ENCODE data around the gene TRMT1. TPM values are rescaled to one million over a fixed set of nuclear protein-coding genes. Genes with fewer than 3 reads are reported as not detected.

Gene TRMT1
- total RNA-seq, 2 experiments from 2014 or later, result 130 to 134 TPM

- POLR2A ChIA-PET, result no interaction called here
- CTCF ChIA-PET, result interaction anchor here (1.2 to 6.3 kb wide), 4 partner anchors 38 to 92 kb away, joined by 3 to 110 read pairs (median 28); no protein-coding TSS in a partner anchor
These were observed 59.4 kb downstream of the TRMT1 start for GRCh38 chr19:13057147-13057572.

GRCh38 chr19:13056052-13056660, 60.4 kb downstream of the TRMT1 start:
- ChIA-PET POLR2A (no interaction called here), CTCF (interaction anchor here (0.7 to 6.3 kb wide), 5 partner anchors 22 to 91 kb away, joined by 3 to 49 read pairs (median 3); partner anchors contain the start of gene TRMT1)

- CTCF ChIA-PET, result interaction anchor here (0.8 to 2.1 kb wide), 4 partner anchors 42 to 90 kb away, joined by 3 to 7 read pairs (median 3); partner anchors contain the start of gene TRMT1
- POLR2A ChIA-PET, result no interaction called here
These were observed 61.1 kb downstream of the TRMT1 start for GRCh38 chr19:13055213-13056051.

Other genes with a start within 250 kb of the TRMT1 start
- gene DNASE2, start 235.3 kb downstream of the TRMT1 start, total RNA-seq, result 10 to 100 TPM; 20.5 to 23.1 TPM
- gene KLF1, start 229.5 kb downstream of the TRMT1 start, total RNA-seq, result under 1 TPM; 0.69 to 0.84 TPM
- gene GCDH, start 225.6 kb downstream of the TRMT1 start, total RNA-seq, result 10 to 100 TPM; 55.2 to 57.2 TPM
- 1 to 10 TPM; 1.1 to 1.5 TPM for gene SYCE2, start 197.4 kb downstream of the TRMT1 start, total RNA-seq
- gene FARSA, start 183.0 kb downstream of the TRMT1 start, total RNA-seq, result 100 to 1,000 TPM; 183 to 188 TPM
- gene CALR, start 178.1 kb downstream of the TRMT1 start, total RNA-seq, result 100 to 1,000 TPM; 805 to 809 TPM
- 100 to 1,000 TPM; 216 to 220 TPM for gene RAD23A, start 170.9 kb downstream of the TRMT1 start, total RNA-seq
- 10 to 100 TPM; 38.9 to 40.8 TPM for gene GADD45GIP1, start 159.5 kb downstream of the TRMT1 start, total RNA-seq
- not detected for gene DAND5, start 147.2 kb downstream of the TRMT1 start, total RNA-seq
- gene NFIX, start 121.3 kb downstream of the TRMT1 start, total RNA-seq, result 1 to 10 TPM; 2.2 to 3.5 TPM
- gene LYL1, start 13.9 kb downstream of the TRMT1 start, total RNA-seq, result 1 to 10 TPM; 1.8 to 2.8 TPM
- gene NACC1, start 1.5 kb upstream of the TRMT1 start, total RNA-seq, result 100 to 1,000 TPM; 116 to 119 TPM
- 10 to 100 TPM; 62.8 to 69.0 TPM for gene STX10, start 33.6 kb upstream of the TRMT1 start, total RNA-seq
- 100 to 1,000 TPM; 117 to 118 TPM for gene IER2, start 33.7 kb upstream of the TRMT1 start, total RNA-seq

All from activated CD8-positive, alpha-beta memory T cell treated with anti-CD3 and anti-CD28 coated beads for 36 hours (primary cell).